SK-N-SH treated with all-trans-retinoic acid at 6 μM for 48 hours (cell line): ENCODE measurements around the gene FAM186B.

ENCODE experiments used
- ATAC-seq: fragments of 200-7000 bp; cut with Tn5 transposase; 3 replicates; pipeline ENCODE4 v1.9.1; 2020; ENCODE audit warnings: mild to moderate bottlenecking, moderate library complexity
- BACH2 ChIP-seq: fragments of 250-450 bp; sonication (Bioruptor Pico); IDR thresholded peaks from 2 replicates; pipeline ENCODE4 v1.9.0; 2021; ENCODE audit warnings: mild to moderate bottlenecking, borderline replicate concordance
- CSDC2 ChIP-seq: fragments of 250-450 bp; sonication (Bioruptor Pico); IDR thresholded peaks from 2 replicates; pipeline ENCODE4 v1.5.0; 2020; ENCODE audit warnings: mild to moderate bottlenecking, moderate library complexity
- ESRRG ChIP-seq: fragments of 250-450 bp; sonication (Bioruptor Pico); IDR thresholded peaks from 2 replicates; pipeline ENCODE4 v1.6.1; 2021; ENCODE audit warnings: mild to moderate bottlenecking
- GLIS3 ChIP-seq: fragments of 250-450 bp; sonication (Bioruptor Pico); IDR thresholded peaks from 2 replicates; pipeline ENCODE4 v1.5.0; 2020; ENCODE audit warnings: mild to moderate bottlenecking, moderate library complexity
- ISL1 ChIP-seq: fragments of 250-450 bp; sonication (Bioruptor Pico); IDR thresholded peaks from 2 replicates; pipeline ENCODE4 v2.1.2; 2022; ENCODE audit warnings: mild to moderate bottlenecking, moderate library complexity
- OSR1 ChIP-seq: fragments of 250-450 bp; sonication (Bioruptor Pico); IDR thresholded peaks from 2 replicates; pipeline ENCODE4 v1.8.0; 2022; ENCODE audit warnings: moderate library complexity, mild to moderate bottlenecking, inconsistent platforms
- PATZ1 ChIP-seq: fragments of 250-450 bp; sonication (Bioruptor Pico); IDR thresholded peaks from 2 replicates; pipeline ENCODE4 v1.8.0; 2020; ENCODE audit warnings: mild to moderate bottlenecking, moderate library complexity, borderline replicate concordance
- PPARA ChIP-seq: fragments of 250-450 bp; sonication (Bioruptor Pico); IDR thresholded peaks from 2 replicates; pipeline ENCODE4 v1.5.0; 2020; ENCODE audit warnings: mild to moderate bottlenecking, borderline replicate concordance
- RARB ChIP-seq: fragments of 250-450 bp; sonication (Bioruptor Pico); IDR thresholded peaks from 2 replicates; pipeline ENCODE4 v1.8.0; 2021; ENCODE audit warnings: mild to moderate bottlenecking, moderate library complexity
- SNAI2 ChIP-seq: fragments of 250-450 bp; sonication (Bioruptor Pico); IDR thresholded peaks from 2 replicates; pipeline ENCODE4 v1.5.0; 2020; ENCODE audit warnings: mild to moderate bottlenecking, moderate library complexity
- TCF4 ChIP-seq: fragments of 250-450 bp; sonication (Bioruptor Pico); IDR thresholded peaks from 2 replicates; pipeline ENCODE4 v1.8.0; 2021; ENCODE audit warnings: mild to moderate bottlenecking, moderate library complexity, borderline replicate concordance
- TOX ChIP-seq: fragments of 250-450 bp; sonication (Bioruptor Pico); IDR thresholded peaks from 2 replicates; pipeline ENCODE4 v1.8.0; 2021; ENCODE audit warnings: mild to moderate bottlenecking, moderate library complexity, borderline replicate concordance
- ZC3H10 ChIP-seq: fragments of 250-450 bp; sonication (Bioruptor Pico); IDR thresholded peaks from 2 replicates; pipeline ENCODE4 v1.5.1; 2021; ENCODE audit warnings: mild to moderate bottlenecking, moderate library complexity
- ZFP3 ChIP-seq: fragments of 250-450 bp; sonication (Bioruptor Pico); IDR thresholded peaks from 2 replicates; pipeline ENCODE4 v1.5.0; 2020; ENCODE audit warnings: mild to moderate bottlenecking, moderate library complexity
- ZFP30 ChIP-seq: fragments of 450-650 bp; formaldehyde crosslinking; IDR thresholded peaks from 2 replicates; pipeline ENCODE4 v1.5.0; 2022; ENCODE audit warnings: mild to moderate bottlenecking, moderate library complexity
- ZNF565 ChIP-seq: fragments of 450-650 bp; formaldehyde crosslinking; conservative IDR thresholded peaks from 2 replicates; pipeline ENCODE4 v1.5.0; 2020; ENCODE audit warnings: low read depth, mild to moderate bottlenecking, moderate library complexity
- ZNF70 ChIP-seq: fragments of 450-650 bp; formaldehyde crosslinking; IDR thresholded peaks from 2 replicates; pipeline ENCODE4 v1.5.0; 2020; ENCODE audit warnings: mild to moderate bottlenecking, moderate library complexity
- TF ChIP-seq, protein P1 (sequence below): fragments of 250-450 bp; sonication (Bioruptor Pico); IDR thresholded peaks from 2 replicates; pipeline ENCODE4 v1.5.1; 2020; ENCODE audit warnings: low read depth, mild to moderate bottlenecking, moderate library complexity
- TF ChIP-seq, protein P2 (sequence below): fragments of 250-450 bp; sonication (Bioruptor Pico); IDR thresholded peaks from 2 replicates; pipeline ENCODE4 v1.8.0; 2021; ENCODE audit warnings: low read depth, mild to moderate bottlenecking, moderate library complexity, borderline replicate concordance
- TF ChIP-seq, protein P3 (sequence below): fragments of 250-450 bp; sonication (Bioruptor Pico); IDR thresholded peaks from 2 replicates; pipeline ENCODE4 v1.5.0; 2020; ENCODE audit warnings: mild to moderate bottlenecking, moderate library complexity
- TF ChIP-seq, protein P4 (sequence below): fragments of 250-450 bp; sonication (Bioruptor Pico); IDR thresholded peaks from 2 replicates; pipeline ENCODE4 v1.5.1; 2021; ENCODE audit warnings: mild to moderate bottlenecking, moderate library complexity

The FAM186B gene

DNA sequence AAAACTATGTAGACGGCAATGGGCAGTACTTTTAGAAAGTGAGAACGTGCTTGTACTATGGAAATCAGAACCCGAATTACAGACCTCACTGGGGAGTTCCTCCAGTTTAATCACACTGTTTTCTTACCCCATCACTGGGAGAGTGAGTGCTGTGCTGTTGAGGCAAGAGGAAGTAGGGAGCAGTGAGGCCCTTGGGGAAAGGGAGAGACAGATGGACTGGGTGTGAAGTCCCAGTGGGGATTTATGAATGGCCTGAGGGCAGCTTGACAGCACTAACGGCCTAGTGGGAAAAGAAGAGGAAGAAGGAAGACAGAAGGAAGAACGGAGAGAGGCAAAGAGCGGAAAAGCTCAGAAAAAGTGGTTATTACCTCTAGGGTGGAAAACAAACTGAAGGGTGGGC is 43.2 kb downstream of the FAM186B start:
- TF ChIP-seq, protein P1, sequence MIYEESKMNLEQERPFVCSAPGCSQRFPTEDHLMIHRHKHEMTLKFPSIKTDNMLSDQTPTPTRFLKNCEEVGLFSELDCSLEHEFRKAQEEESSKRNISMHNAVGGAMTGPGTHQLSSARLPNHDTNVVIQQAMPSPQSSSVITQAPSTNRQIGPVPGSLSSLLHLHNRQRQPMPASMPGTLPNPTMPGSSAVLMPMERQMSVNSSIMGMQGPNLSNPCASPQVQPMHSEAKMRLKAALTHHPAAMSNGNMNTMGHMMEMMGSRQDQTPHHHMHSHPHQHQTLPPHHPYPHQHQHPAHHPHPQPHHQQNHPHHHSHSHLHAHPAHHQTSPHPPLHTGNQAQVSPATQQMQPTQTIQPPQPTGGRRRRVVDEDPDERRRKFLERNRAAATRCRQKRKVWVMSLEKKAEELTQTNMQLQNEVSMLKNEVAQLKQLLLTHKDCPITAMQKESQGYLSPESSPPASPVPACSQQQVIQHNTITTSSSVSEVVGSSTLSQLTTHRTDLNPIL, result no peak
- TF ChIP-seq BACH2 (CRISPR knock-in tag) (no peak), CSDC2 (no peak), ESRRG (CRISPR knock-in tag) (no peak), TCF4 (CRISPR knock-in tag) (no peak), SNAI2 (CRISPR knock-in tag) (no peak), ZNF565 (no peak), RARB (CRISPR knock-in tag) (no peak), GLIS3 (CRISPR knock-in tag) (no peak)
- TF ChIP-seq, protein P2, sequence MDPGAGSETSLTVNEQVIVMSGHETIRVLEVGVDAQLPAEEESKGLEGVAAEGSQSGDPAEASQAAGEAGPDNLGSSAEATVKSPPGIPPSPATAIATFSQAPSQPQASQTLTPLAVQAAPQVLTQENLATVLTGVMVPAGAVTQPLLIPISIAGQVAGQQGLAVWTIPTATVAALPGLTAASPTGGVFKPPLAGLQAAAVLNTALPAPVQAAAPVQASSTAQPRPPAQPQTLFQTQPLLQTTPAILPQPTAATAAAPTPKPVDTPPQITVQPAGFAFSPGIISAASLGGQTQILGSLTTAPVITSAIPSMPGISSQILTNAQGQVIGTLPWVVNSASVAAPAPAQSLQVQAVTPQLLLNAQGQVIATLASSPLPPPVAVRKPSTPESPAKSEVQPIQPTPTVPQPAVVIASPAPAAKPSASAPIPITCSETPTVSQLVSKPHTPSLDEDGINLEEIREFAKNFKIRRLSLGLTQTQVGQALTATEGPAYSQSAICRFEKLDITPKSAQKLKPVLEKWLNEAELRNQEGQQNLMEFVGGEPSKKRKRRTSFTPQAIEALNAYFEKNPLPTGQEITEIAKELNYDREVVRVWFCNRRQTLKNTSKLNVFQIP, result no peak
- TF ChIP-seq, protein P3, sequence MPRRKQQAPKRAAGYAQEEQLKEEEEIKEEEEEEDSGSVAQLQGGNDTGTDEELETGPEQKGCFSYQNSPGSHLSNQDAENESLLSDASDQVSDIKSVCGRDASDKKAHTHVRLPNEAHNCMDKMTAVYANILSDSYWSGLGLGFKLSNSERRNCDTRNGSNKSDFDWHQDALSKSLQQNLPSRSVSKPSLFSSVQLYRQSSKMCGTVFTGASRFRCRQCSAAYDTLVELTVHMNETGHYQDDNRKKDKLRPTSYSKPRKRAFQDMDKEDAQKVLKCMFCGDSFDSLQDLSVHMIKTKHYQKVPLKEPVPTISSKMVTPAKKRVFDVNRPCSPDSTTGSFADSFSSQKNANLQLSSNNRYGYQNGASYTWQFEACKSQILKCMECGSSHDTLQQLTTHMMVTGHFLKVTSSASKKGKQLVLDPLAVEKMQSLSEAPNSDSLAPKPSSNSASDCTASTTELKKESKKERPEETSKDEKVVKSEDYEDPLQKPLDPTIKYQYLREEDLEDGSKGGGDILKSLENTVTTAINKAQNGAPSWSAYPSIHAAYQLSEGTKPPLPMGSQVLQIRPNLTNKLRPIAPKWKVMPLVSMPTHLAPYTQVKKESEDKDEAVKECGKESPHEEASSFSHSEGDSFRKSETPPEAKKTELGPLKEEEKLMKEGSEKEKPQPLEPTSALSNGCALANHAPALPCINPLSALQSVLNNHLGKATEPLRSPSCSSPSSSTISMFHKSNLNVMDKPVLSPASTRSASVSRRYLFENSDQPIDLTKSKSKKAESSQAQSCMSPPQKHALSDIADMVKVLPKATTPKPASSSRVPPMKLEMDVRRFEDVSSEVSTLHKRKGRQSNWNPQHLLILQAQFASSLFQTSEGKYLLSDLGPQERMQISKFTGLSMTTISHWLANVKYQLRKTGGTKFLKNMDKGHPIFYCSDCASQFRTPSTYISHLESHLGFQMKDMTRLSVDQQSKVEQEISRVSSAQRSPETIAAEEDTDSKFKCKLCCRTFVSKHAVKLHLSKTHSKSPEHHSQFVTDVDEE, result no peak
- TF ChIP-seq, all 23 proteins: peak for 0
- no peak for ATAC-seq

DNA sequence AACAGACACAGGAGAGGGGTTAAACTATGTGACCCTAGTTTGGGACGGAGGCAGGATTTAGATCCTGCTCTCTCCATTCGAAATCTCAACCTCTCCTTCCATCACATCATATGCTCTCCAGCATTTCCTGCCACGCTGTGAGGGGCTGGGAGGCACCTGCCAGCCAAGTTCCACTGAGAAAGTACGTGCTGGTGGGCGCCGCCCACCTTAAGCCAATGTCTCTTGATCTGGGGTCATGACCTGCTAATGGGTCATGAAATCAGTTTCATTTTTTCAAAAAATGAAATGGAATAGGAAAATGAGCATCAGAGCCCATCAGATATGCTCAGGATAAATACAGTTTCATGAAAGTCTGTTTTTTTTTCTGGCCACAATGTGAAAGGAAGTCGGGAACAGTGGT is 44.7 kb downstream of the FAM186B start:
- no peak for ATAC-seq
- no peak for TF ChIP-seq TOX (CRISPR knock-in tag)
- TF ChIP-seq, protein P4, sequence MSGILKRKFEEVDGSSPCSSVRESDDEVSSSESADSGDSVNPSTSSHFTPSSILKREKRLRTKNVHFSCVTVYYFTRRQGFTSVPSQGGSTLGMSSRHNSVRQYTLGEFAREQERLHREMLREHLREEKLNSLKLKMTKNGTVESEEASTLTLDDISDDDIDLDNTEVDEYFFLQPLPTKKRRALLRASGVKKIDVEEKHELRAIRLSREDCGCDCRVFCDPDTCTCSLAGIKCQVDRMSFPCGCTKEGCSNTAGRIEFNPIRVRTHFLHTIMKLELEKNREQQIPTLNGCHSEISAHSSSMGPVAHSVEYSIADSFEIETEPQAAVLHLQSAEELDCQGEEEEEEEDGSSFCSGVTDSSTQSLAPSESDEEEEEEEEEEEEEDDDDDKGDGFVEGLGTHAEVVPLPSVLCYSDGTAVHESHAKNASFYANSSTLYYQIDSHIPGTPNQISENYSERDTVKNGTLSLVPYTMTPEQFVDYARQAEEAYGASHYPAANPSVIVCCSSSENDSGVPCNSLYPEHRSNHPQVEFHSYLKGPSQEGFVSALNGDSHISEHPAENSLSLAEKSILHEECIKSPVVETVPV (CRISPR knock-in tag), result no peak
- no peak for TF ChIP-seq BACH2 (CRISPR knock-in tag)
- no peak for TF ChIP-seq OSR1 (CRISPR knock-in tag)
- TF ChIP-seq PATZ1 (CRISPR knock-in tag), result no peak
- TF ChIP-seq ZC3H10 (CRISPR knock-in tag), result no peak
- no peak for TF ChIP-seq RARB (CRISPR knock-in tag)
- TF ChIP-seq ISL1 (CRISPR knock-in tag), result no peak
- no peak for TF ChIP-seq ZFP30 (CRISPR knock-in tag)
- TF ChIP-seq PPARA (CRISPR knock-in tag), result no peak
- TF ChIP-seq ZFP3, result no peak
- TF ChIP-seq ZNF70 (CRISPR knock-in tag), result no peak
- TF ChIP-seq ESRRG (CRISPR knock-in tag), result no peak
- TF ChIP-seq, all 23 proteins: peak for 0

GRCh38 chr12:49559011-49559675 is 46.3 kb downstream of the FAM186B start:
- ATAC-seq, result no peak
- TF ChIP-seq CSDC2 (no peak), RARB (CRISPR knock-in tag) (no peak), ZFP30 (CRISPR knock-in tag) (no peak), TOX (CRISPR knock-in tag) (no peak)
- TF ChIP-seq, protein P1, result no peak
